ENCODE data around the gene PPFIA4.

Gene PPFIA4

GRCh38 chr1:203085528-203086406 lies 59.5 kb downstream of the PPFIA4 start, which contains the start of gene MYOG:
Gene MYOG, minus strand, starts transcription at chr1:203086012. Its CDS starts 51 bp downstream, at chr1:203085961.
- no peak for DNase-seq

- no peak for DNase-seq
Measured at GRCh38 chr1:203086992-203087763, 60.9 kb downstream of the PPFIA4 start.

- DNase-seq: no peak
Measured at GRCh38 chr1:203088441-203088840, 62.1 kb downstream of the PPFIA4 start.

GRCh38 chr1:203089001-203089650 lies 62.8 kb downstream of the PPFIA4 start:
- no peak for DNase-seq

GRCh38 chr1:203089651-203090045 lies 63.4 kb downstream of the PPFIA4 start:
- no peak for DNase-seq

GRCh38 chr1:203090421-203091198 lies 64.3 kb downstream of the PPFIA4 start:
- DNase-seq: peak in 1 of 2 donors; percentile 28

- no peak for DNase-seq
Measured at GRCh38 chr1:203091199-203091477, 64.8 kb downstream of the PPFIA4 start.

- no peak for DNase-seq
Measured at GRCh38 chr1:203091761-203092330, 65.6 kb downstream of the PPFIA4 start.

GRCh38 chr1:203093754-203094410 lies 67.6 kb downstream of the PPFIA4 start:
- no peak for DNase-seq

- no peak for DNase-seq
Measured at GRCh38 chr1:203095061-203095690, 68.9 kb downstream of the PPFIA4 start.

GRCh38 chr1:203096566-203096965 lies 70.3 kb downstream of the PPFIA4 start:
- no peak for DNase-seq

GRCh38 chr1:203097001-203097400 lies 70.7 kb downstream of the PPFIA4 start:
- DNase-seq: no peak

- DNase-seq: no peak
Measured at GRCh38 chr1:203098445-203098844, 72.2 kb downstream of the PPFIA4 start.

GRCh38 chr1:203098914-203099520 lies 72.7 kb downstream of the PPFIA4 start:
- DNase-seq: no peak

GRCh38 chr1:203099805-203100515 lies 73.7 kb downstream of the PPFIA4 start:
- no peak for DNase-seq

- DNase-seq: peak; percentile 31 to 36
Measured at GRCh38 chr1:203100516-203100869, 74.2 kb downstream of the PPFIA4 start.

- DNase-seq: peak; percentile 13 to 36
Measured at GRCh38 chr1:203101813-203102634, 75.7 kb downstream of the PPFIA4 start.

- no peak for DNase-seq
Measured at GRCh38 chr1:203103216-203103615, 76.9 kb downstream of the PPFIA4 start.

GRCh38 chr1:203103829-203104495 lies 77.7 kb downstream of the PPFIA4 start:
- DNase-seq: no peak

Measured in inflammatory macrophage treated with lipopolysaccharide for 1 hour (primary cell).